Heart left ventricle (tissue), 16 donors: ENCODE data around the gene CFAP221. TPM values are rescaled to one million over a fixed set of nuclear protein-coding genes. Genes with fewer than 3 reads are reported as not detected.

ENCODE experiments used
- ATAC-seq, 4 donors: fragments of 200-7000 bp; cut with Tn5 transposase; one replicate each; pipeline ENCODE4 v1.9.1; 2020 to 2022; ENCODE audit warnings: moderate library complexity in 4 of 4, mild to moderate bottlenecking in 3 of 4, moderate number of reproducible peaks in 1 of 4
- DNase-seq, 5 donors: peaks; one replicate each; pipeline ENCODE4 v3.0.0-alpha.2; 2020
- H3K27ac ChIP-seq, 12 donors: fragments of 200-600 bp; sonication (generic) in 4 of 12; one replicate each; pipeline versions ENCODE4 v1.5.0 to v1.8.0; 2016 to 2022; ENCODE audit warnings: mild to moderate bottlenecking in 2 of 12
- H3K27me3 ChIP-seq, 9 donors: fragments of 200-600 bp; sonication (generic) in 2 of 9; one replicate each; pipeline versions ENCODE4 v1.5.1 to v1.8.0; 2016 to 2022; ENCODE audit warnings: mild to moderate bottlenecking in 3 of 9
- H3K36me3 ChIP-seq, 9 donors: fragments of 200-600 bp; sonication (generic) in 2 of 9; one replicate each; pipeline versions ENCODE4 v1.5.0 to v1.8.0; 2018 to 2022; ENCODE audit warnings: mild to moderate bottlenecking in 2 of 9
- H3K4me1 ChIP-seq, 12 donors: fragments of 200-600 bp; sonication (generic) in 4 of 12; one replicate each; pipeline versions ENCODE4 v1.5.0 to v1.8.0; 2016 to 2022; ENCODE audit warnings: mild to moderate bottlenecking in 3 of 12
- H3K4me3 ChIP-seq, 12 donors: fragments of 200-600 bp; sonication (generic) in 4 of 12; one replicate each; pipeline versions ENCODE4 v1.5.0 to v1.8.0; 2017 to 2022; ENCODE audit warnings: mild to moderate bottlenecking in 9 of 12, moderate library complexity in 4 of 12
- H3K9me3 ChIP-seq, 12 donors: fragments of 200-600 bp; sonication (generic) in 4 of 12; one replicate each; pipeline versions ENCODE4 v1.5.0 to v1.8.0; 2016 to 2022; ENCODE audit warnings: mild to moderate bottlenecking in 1 of 12
- CTCF ChIP-seq, 12 donors: fragments of 200-600 bp; sonication (generic) in 4 of 12; IDR thresholded peaks; one replicate each; pipeline versions ENCODE4 v1.5.0 to v1.8.0; 2018 to 2022; ENCODE audit warnings: antibody characterized with exemption in 12 of 12, mild to moderate bottlenecking in 5 of 12
- POLR2A ChIP-seq, 2 donors: fragments of 450-650 bp; IDR thresholded peaks; one replicate each; pipeline ENCODE4 v1.6.1; 2017; ENCODE audit warnings: antibody characterized with exemption in 2 of 2, mild to moderate bottlenecking in 2 of 2, moderate library complexity in 2 of 2
- WGBS, 4 donors: extraction: QIAGEN DNeasy Blood & Tissue Kit in 2 of 4; methylation state at CpG; one replicate each; pipeline versions ENCODE4 v1.1.5 to v1.1.7; 2013 to 2018; 5-methylcytosine and 5-hydroxymethylcytosine counted together
- intact Hi-C, 10 donors: fragments of 100-400 bp; cut with DNase I; formaldehyde crosslinking; loops; one replicate each; pipeline versions ENCODE4 v1.11.1 to v1.14.2; 2022
- polyA plus RNA-seq, 2 donors: library from polyadenylated mRNA; stranded (reverse); fragments of 200-250 nt; gene quantifications; one replicate each; pipeline ENCODE4 v1.2.3, GENCODE V29; 2013
- total RNA-seq, 9 donors: library from RNA; depleted of rRNA in 2 of 9; stranded (reverse); fragments of >200 nt in 2 of 9; fragmentation: NEBNext Ultra II Directional in 3 of 9; extraction: Animal tissue kit (Norgen Biotek cat#: 25700) in 3 of 9; gene quantifications; one replicate each; pipeline versions ENCODE4 v1.1.0 to v1.2.4, GENCODE V29; 2016 to 2023
- donor health status: ischemic (EF 13 %, LVEDD 7.1; RV severe dilation, severe dysfunction).
- donor health status: healthy with polysubstance abuse.
- donor health status: DM: no; HTN: yes; CAD: no.
- donor health status: DM: no; HTN: no; CAD: no.
- donor health status: ischemic (EF 25% LVEDD 6.9; RV normal size, moderate dysfunction).
- donor health status: ischemic (EF 25% LVEDD 5.7; RV mildly dilated, moderate dysfunction).
- donor health status: healthy.
- donor health status: DM: yes; HTN: yes; CAD: no.
- donor health status: ischemic (EF 35%, LVEDD 5.7; RV mildly dilated, moderate dysfunction).
- donor health status: nonischemic (EF 11% LVEDD 7.7; RV severe dilation, severe dysfunction).
- donor health status: DM: yes; HTN: yes; CAD: no.
- donor health status: PGD.
- donor health status: ischemic (EF 29% LVEDD 5.4; RV normal size, mild dysfunction).
- donor health status: nonischemic (EF 23%, LVEDD 6.1; RV moderate dilation, normal function).

The CFAP221 gene
- total and polyA plus RNA-seq, 11 donors: 0.08 to 2.2 (median 1.4) TPM; not detected in 1

- no peak overlapping the region for H3K27ac ChIP-seq
- no peak for TF ChIP-seq CTCF (IDR thresholded peaks at IDR 0.05)
- no peak for TF ChIP-seq POLR2A (IDR thresholded peaks at IDR 0.05)
- no peak overlapping the region for H3K4me3 ChIP-seq
- 93 to 98% (median 97%) methylated on average over 11 to 13 of the region's 13 CpGs for WGBS, 4 donors
- H3K36me3 ChIP-seq: peaks cover 0 to 16% (median 5%) of the 10 kb centered on the region in 9 donors
- intact Hi-C loops: no loop called here
- H3K9me3 ChIP-seq: no peaks in the 10 kb centered on the region
- peaks cover 0 to 14% (median 7%) of the 10 kb centered on the region in 12 donors for H3K4me1 ChIP-seq
- DNase-seq (no peak), ATAC-seq (no peak)
- no peaks in the 10 kb centered on the region for H3K27me3 ChIP-seq
Observed at GRCh38 chr2:119680457-119681202, 136.4 kb downstream of the CFAP221 start.

GRCh38 chr2:119681203-119681867 is 137.1 kb downstream of the CFAP221 start:
- Histone ChIP-seq H3K4me1 (peaks cover 0 to 14% (median 7%) of the 10 kb centered on the region in 12 donors), H3K36me3 (peaks cover 0 to 16% (median 5%) of the 10 kb centered on the region in 9 donors), H3K4me3 (no peak overlapping the region), H3K27ac (no peak overlapping the region), H3K27me3 (no peaks in the 10 kb centered on the region), H3K9me3 (no peaks in the 10 kb centered on the region)
- ATAC-seq: no peak
- WGBS, 4 donors: 74 to 96% (median 93%) methylated on average over 10 to 25 of the region's 25 CpGs
- TF ChIP-seq CTCF (IDR thresholded peaks at IDR 0.05): no peak
- no peak for TF ChIP-seq POLR2A (IDR thresholded peaks at IDR 0.05)
- no peak for DNase-seq
- intact Hi-C loops: no loop called here

- DNase-seq (no peak), ATAC-seq (no peak)
- Histone ChIP-seq H3K36me3 (peaks cover 0 to 16% (median 7%) of the 10 kb centered on the region in 9 donors), H3K4me1 (peaks cover 0 to 14% (median 7%) of the 10 kb centered on the region in 12 donors), H3K4me3 (no peak overlapping the region), H3K9me3 (no peaks in the 10 kb centered on the region), H3K27ac (no peak overlapping the region), H3K27me3 (no peaks in the 10 kb centered on the region)
- 61 to 79% (median 64%) methylated on average over 3 to 4 of the region's 4 CpGs for WGBS, 4 donors
- no peak for TF ChIP-seq POLR2A (IDR thresholded peaks at IDR 0.05)
- TF ChIP-seq CTCF (IDR thresholded peaks at IDR 0.05): no peak
- intact Hi-C loops: no loop called here
Observed at GRCh38 chr2:119681868-119682220, 137.6 kb downstream of the CFAP221 start.

- DNase-seq (no peak), ATAC-seq (no peak)
- TF ChIP-seq POLR2A (IDR thresholded peaks at IDR 0.05): no peak
- no peak for TF ChIP-seq CTCF (IDR thresholded peaks at IDR 0.05)
- H3K9me3 ChIP-seq: no peaks in the 10 kb centered on the region
- no peak overlapping the region for H3K27ac ChIP-seq
- no peaks in the 10 kb centered on the region for H3K27me3 ChIP-seq
- no peak overlapping the region for H3K4me3 ChIP-seq
- intact Hi-C loops: no loop called here
- 89 to 92% (median 90%) methylated on average over 8 of the region's 8 CpGs for WGBS, 4 donors
- peaks cover 0 to 16% (median 12%) of the 10 kb centered on the region in 9 donors for H3K36me3 ChIP-seq
- peaks cover 0 to 14% (median 7%) of the 10 kb centered on the region in 12 donors for H3K4me1 ChIP-seq
Observed at GRCh38 chr2:119682578-119682977, 138.3 kb downstream of the CFAP221 start.
